Embryonic facial prominence (tissue), 1 donor: ENCODE results near the gene MAP1B.
A peak's percentile ranks its signal among the peaks of the same experiment; 100 is the strongest.
"Not testable (repeated sequence)": the region's sequence is repeated elsewhere in the genome, so short reads cannot be mapped to it uniquely, and the experiment has no call there.

Experiments
- DNase-seq: peaks from one replicate; pipeline ENCODE4 v3.0.0-alpha.2; 2016; ENCODE audit errors: extremely low spot score

Gene MAP1B

GRCh38 chr5:72107131-72107900 lies at the start of gene MAP1B:
Gene MAP1B, plus strand, starts transcription at chr5:72107475. Its CDS starts 57 bp downstream, at chr5:72107532.
- DNase-seq = peak; percentile 55

- DNase-seq = no peak
Observed at GRCh38 chr5:72057816-72058215, 49.5 kb upstream of the MAP1B start.

- DNase-seq = no peak
Observed at GRCh38 chr5:72063219-72063819, 44.0 kb upstream of the MAP1B start.

GRCh38 chr5:72064801-72065570 lies 42.3 kb upstream of the MAP1B start:
- no peak for DNase-seq

GRCh38 chr5:72065751-72066255 lies 41.5 kb upstream of the MAP1B start:
- no peak for DNase-seq

- DNase-seq = no peak
Observed at GRCh38 chr5:72066705-72067107, 40.6 kb upstream of the MAP1B start.

GRCh38 chr5:72067682-72068470 lies 39.4 kb upstream of the MAP1B start:
- no peak for DNase-seq

- no peak for DNase-seq
Observed at GRCh38 chr5:72070529-72070928, 36.7 kb upstream of the MAP1B start.

- DNase-seq = no peak
Observed at GRCh38 chr5:72071906-72072305, 35.4 kb upstream of the MAP1B start.

GRCh38 chr5:72074251-72074650 lies 33.0 kb upstream of the MAP1B start:
- DNase-seq = no peak

- no peak for DNase-seq
Observed at GRCh38 chr5:72075461-72075860, 31.8 kb upstream of the MAP1B start.

GRCh38 chr5:72076621-72077300 lies 30.5 kb upstream of the MAP1B start:
- DNase-seq = no peak

GRCh38 chr5:72077390-72077789 lies 29.9 kb upstream of the MAP1B start:
- no peak for DNase-seq

- DNase-seq = no peak
Observed at GRCh38 chr5:72079288-72079687, 28.0 kb upstream of the MAP1B start.

GRCh38 chr5:72082048-72082447 lies 25.2 kb upstream of the MAP1B start:
- DNase-seq = no peak

GRCh38 chr5:72084876-72085275 lies 22.4 kb upstream of the MAP1B start:
- no peak for DNase-seq

- DNase-seq = no peak
Observed at GRCh38 chr5:72085319-72085718, 22.0 kb upstream of the MAP1B start.

GRCh38 chr5:72089713-72090112 lies 17.6 kb upstream of the MAP1B start:
- DNase-seq = not testable (repeated sequence)

GRCh38 chr5:72092074-72092473 lies 15.2 kb upstream of the MAP1B start:
- no peak for DNase-seq

GRCh38 chr5:72093217-72093616 lies 14.1 kb upstream of the MAP1B start:
- DNase-seq = no peak

- DNase-seq = no peak
Observed at GRCh38 chr5:72093824-72094223, 13.5 kb upstream of the MAP1B start.
